Ovary (tissue), 9 donors: Measurements from ENCODE around the gene BTN3A1. TPM values are rescaled to one million over a fixed set of nuclear protein-coding genes. Genes with fewer than 3 reads are reported as not detected.

Source experiments
- DNase-seq, 5 donors: peaks; one replicate each; pipeline ENCODE4 v3.0.0-alpha.2; 2019 to 2020
- H3K27ac ChIP-seq, 2 donors: fragments of 200-600 bp; one replicate each; pipeline versions ENCODE4 v1.5.1 to v1.8.0; 2019 to 2022
- H3K27me3 ChIP-seq: fragments of 200-600 bp; one replicate; pipeline ENCODE4 v1.8.0; 2022
- H3K36me3 ChIP-seq: fragments of 200-600 bp; sonication (generic); one replicate; pipeline ENCODE4 v1.5.1; 2019
- H3K4me1 ChIP-seq: one replicate; pipeline ENCODE4 v1.8.1; 2013; ENCODE audit warnings: mild to moderate bottlenecking, moderate library complexity; ENCODE audit not compliant: insufficient read depth
- H3K4me3 ChIP-seq: fragments of 200-600 bp; sonication (generic); one replicate; pipeline ENCODE4 v1.5.1; 2017
- H3K9me3 ChIP-seq, 2 donors: fragments of 200-600 bp in 1 of 2; sonication (generic) in 1 of 2; one replicate each; pipeline versions ENCODE4 v1.5.1 to v1.8.1; 2013 to 2019; ENCODE audit warnings: mild to moderate bottlenecking in 1 of 2, moderate library complexity in 1 of 2
- EP300 ChIP-seq: sonication (generic); formaldehyde crosslinking; IDR thresholded peaks from one replicate; pipeline ENCODE4 v1.6.1; 2017; ENCODE audit warnings: antibody characterized with exemption
- POLR2A ChIP-seq: fragments of 450-650 bp; IDR thresholded peaks from one replicate; pipeline ENCODE4 v1.6.1; 2017; ENCODE audit warnings: antibody characterized with exemption, mild to moderate bottlenecking, moderate library complexity
- WGBS, 3 donors: extraction: QIAGEN DNeasy Blood & Tissue Kit in 1 of 3; methylation state at CpG; one replicate each; pipeline versions ENCODE4 v1.1.5 to v1.1.7; 2013 to 2017; 5-methylcytosine and 5-hydroxymethylcytosine counted together
- intact Hi-C, 4 donors: fragments of 100-400 bp; cut with DNase I; formaldehyde crosslinking; loops; one replicate each; pipeline versions ENCODE4 v1.11.0 to v1.15.1; 2022 to 2023
- polyA plus RNA-seq, 2 donors: library from polyadenylated mRNA; stranded (reverse); fragments of 200-250 nt in 1 of 2; fragments of 350-450 nt in 1 of 2; fragmentation: Illumina TruSeq in 1 of 2; extraction: RNeasy Lipid Tissue Mini Kit (QIAGEN cat#74804) in 1 of 2; gene quantifications; one replicate each; pipeline ENCODE4 v1.2.3, GENCODE V29; 2013 to 2014
- total RNA-seq, 7 donors: library from RNA; depleted of rRNA in 2 of 7; stranded (reverse); fragments of >200 nt in 2 of 7; fragmentation: NEBNext Ultra II Directional in 3 of 7; extraction: Animal tissue kit (Norgen Biotek cat#: 25700) in 3 of 7; gene quantifications; one replicate each; pipeline versions ENCODE4 v1.1.0 to v1.2.4, GENCODE V29; 2016 to 2023
- TF ChIP-seq, protein P1 (sequence below), 3 donors: fragments of 450-650 bp in 2 of 3; fragments of 200-600 bp in 1 of 3; IDR thresholded peaks; one replicate each; pipeline versions ENCODE4 v1.5.1 to v1.8.0; 2016 to 2022; ENCODE audit warnings: antibody characterized with exemption in 3 of 3, mild to moderate bottlenecking in 1 of 3
- donor health status: DM: no; HTN: no; CAD: no; lungs with moderate emphysema.
- donor health status: DM: no; HTN: no; CAD: no.
- donor health status: Bipolar disorder and iron deficiency.
- donor health status: DM: yes; HTN: yes; CAD: no.
- donor health status: DM: no; HTN: no; CAD: no.
- donor health status: DM: yes; HTN: yes; CAD: no.

The BTN3A1 gene
- total and polyA plus RNA-seq, 9 donors, result 11.0 to 64.5 (median 18.4) TPM

DNA sequence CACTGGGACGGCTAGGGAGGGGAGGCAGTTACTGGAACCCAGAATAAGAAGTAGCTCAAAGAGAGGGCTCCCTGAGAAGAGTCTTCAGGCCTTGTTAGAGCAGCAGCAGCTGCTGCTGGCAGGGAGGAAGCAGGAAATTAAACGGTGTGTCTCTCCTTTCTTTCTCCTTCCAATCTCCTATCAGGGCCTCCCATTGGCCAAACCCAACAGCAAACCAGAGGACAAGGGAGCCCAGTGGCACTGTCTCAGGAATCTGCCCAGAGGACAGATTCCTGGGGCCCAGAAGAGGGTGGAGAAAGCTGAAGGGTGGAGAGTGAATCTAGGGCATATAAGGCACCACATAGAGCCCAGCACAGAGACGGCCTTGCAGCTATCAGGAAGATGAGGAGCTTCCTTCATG, 10.2 kb downstream of the BTN3A1 start:
- no peak overlapping the region for H3K27ac ChIP-seq
- no peaks in the 10 kb centered on the region for H3K36me3 ChIP-seq
- H3K27me3 ChIP-seq, result no peaks in the 10 kb centered on the region
- 58 to 70% (median 58%) methylated on average over 3 of the region's 3 CpGs for WGBS, 3 donors
- TF ChIP-seq EP300 (no peak), POLR2A (no peak)
- TF ChIP-seq, protein P1, sequence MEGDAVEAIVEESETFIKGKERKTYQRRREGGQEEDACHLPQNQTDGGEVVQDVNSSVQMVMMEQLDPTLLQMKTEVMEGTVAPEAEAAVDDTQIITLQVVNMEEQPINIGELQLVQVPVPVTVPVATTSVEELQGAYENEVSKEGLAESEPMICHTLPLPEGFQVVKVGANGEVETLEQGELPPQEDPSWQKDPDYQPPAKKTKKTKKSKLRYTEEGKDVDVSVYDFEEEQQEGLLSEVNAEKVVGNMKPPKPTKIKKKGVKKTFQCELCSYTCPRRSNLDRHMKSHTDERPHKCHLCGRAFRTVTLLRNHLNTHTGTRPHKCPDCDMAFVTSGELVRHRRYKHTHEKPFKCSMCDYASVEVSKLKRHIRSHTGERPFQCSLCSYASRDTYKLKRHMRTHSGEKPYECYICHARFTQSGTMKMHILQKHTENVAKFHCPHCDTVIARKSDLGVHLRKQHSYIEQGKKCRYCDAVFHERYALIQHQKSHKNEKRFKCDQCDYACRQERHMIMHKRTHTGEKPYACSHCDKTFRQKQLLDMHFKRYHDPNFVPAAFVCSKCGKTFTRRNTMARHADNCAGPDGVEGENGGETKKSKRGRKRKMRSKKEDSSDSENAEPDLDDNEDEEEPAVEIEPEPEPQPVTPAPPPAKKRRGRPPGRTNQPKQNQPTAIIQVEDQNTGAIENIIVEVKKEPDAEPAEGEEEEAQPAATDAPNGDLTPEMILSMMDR (IDR thresholded peaks at IDR 0.05), result no peak
- DNase-seq, result no peak
- intact Hi-C loops, result no loop called here
- H3K9me3 ChIP-seq, result no peaks in the 10 kb centered on the region
- no peak overlapping the region for H3K4me3 ChIP-seq
- no peaks in the 10 kb centered on the region for H3K4me1 ChIP-seq

DNA sequence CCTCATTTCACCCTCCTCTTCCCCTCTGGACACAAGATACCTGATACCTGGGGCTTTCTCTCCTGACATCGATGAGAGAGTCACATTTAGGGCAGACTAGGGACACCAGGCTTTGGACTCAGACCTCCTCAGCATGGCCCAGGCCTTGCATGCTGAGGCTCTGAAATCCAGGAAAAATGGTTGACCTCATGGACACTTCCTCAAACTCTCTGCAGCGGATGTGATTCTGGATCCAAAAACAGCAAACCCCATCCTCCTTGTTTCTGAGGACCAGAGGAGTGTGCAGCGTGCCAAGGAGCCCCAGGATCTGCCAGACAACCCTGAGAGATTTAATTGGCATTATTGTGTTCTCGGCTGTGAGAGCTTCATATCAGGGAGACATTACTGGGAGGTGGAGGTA, 10.9 kb downstream of the BTN3A1 start:
- Histone ChIP-seq H3K4me3 (no peak overlapping the region), H3K36me3 (no peaks in the 10 kb centered on the region), H3K4me1 (no peaks in the 10 kb centered on the region), H3K9me3 (no peaks in the 10 kb centered on the region), H3K27me3 (no peaks in the 10 kb centered on the region), H3K27ac (no peak overlapping the region)
- DNase-seq, result no peak
- 87 to 92% (median 88%) methylated on average over 4 of the region's 4 CpGs for WGBS, 3 donors
- TF ChIP-seq POLR2A, result no peak
- intact Hi-C loops, result no loop called here

DNA sequence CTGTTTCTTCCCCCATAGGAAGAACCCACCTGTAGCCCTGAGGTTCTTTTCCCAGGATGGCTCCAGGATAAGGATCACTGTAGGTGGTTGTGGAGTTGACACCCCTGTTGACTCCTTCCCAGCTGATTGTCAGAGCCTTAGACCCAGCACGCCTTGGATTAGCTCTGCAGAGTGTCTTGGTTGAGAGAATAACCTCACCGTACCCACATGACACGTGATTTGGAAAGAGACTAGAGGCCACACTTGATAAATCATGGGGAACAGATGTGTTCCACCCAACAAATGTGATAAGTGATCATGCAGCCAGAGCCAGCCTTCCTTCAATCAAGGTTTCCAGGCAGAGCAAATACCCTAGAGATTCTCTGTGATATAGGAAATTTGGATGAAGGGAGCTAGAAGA, 12.2 kb downstream of the BTN3A1 start:
- 85 to 93% (median 93%) methylated on average over 3 of the region's 3 CpGs for WGBS, 3 donors
- Histone ChIP-seq H3K4me1 (no peaks in the 10 kb centered on the region), H3K27me3 (no peaks in the 10 kb centered on the region), H3K4me3 (no peak overlapping the region), H3K27ac (no peak overlapping the region), H3K9me3 (no peaks in the 10 kb centered on the region), H3K36me3 (no peaks in the 10 kb centered on the region)
- TF ChIP-seq POLR2A (no peak), EP300 (no peak)
- TF ChIP-seq, protein P1 (IDR thresholded peaks at IDR 0.05), result no peak
- intact Hi-C loops, result no loop called here
- no peak for DNase-seq

DNA sequence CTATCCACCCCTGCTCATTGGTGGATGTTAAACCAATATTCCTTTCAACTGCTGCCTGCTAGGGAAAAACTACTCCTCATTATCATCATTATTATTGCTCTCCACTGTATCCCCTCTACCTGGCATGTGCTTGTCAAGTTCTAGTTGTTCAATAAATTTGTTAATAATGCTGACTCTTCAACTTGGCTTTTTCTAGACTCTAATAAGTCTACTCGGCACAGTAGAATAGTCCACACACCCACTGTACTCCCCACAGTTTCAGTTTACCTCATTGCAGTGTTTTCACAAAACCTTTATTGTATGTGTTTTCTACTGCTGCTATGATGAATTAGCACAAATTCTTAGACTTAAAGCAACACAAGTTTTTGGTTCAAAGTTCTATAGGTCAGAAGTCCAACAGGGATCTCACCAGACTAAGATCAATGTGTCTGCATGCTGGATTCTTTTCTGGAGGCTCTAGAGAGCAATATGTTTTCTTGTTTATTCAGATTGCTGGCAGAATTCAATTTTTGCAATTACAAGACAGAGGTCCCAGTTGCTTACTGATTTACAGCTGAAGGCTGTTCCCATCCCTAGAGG, 13.1 kb downstream of the BTN3A1 start:
- 93 to 100% (median 98%) methylated on average over 1 of the region's 1 CpG for WGBS, 3 donors
- Histone ChIP-seq H3K36me3 (no peaks in the 10 kb centered on the region), H3K4me1 (peaks cover 1% of the 10 kb centered on the region), H3K9me3 (no peaks in the 10 kb centered on the region), H3K27me3 (no peaks in the 10 kb centered on the region), H3K27ac (no peak overlapping the region), H3K4me3 (no peak overlapping the region)
- TF ChIP-seq, protein P1 (IDR thresholded peaks at IDR 0.05), result no peak
- TF ChIP-seq EP300 (no peak), POLR2A (no peak)
- intact Hi-C loops, result no loop called here
- no peak for DNase-seq

DNA sequence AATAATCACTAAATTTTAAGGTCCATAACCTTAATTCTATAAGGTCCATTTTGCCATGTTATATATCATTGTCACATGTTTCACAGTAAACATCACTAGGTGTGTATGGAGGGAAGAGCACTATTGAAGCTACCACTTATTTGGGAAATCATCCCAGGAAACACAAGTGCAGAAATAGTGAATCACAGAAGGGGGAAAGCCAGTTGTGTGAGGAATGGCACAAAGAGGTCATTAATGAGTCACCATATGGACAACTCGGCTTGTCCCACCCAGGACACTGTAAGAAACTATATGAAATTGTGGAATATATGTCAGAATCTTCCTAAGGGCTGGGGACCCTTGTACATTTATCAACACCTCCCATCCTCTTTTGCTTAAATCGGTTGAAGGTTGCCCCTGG, 13.7 kb downstream of the BTN3A1 start:
- 67 to 91% (median 88%) methylated on average over 2 of the region's 2 CpGs for WGBS, 3 donors
- no peak overlapping the region for H3K27ac ChIP-seq
- peaks cover 3% of the 10 kb centered on the region for H3K4me1 ChIP-seq
- intact Hi-C loops, result no loop called here
- TF ChIP-seq EP300, result no peak
- TF ChIP-seq POLR2A, result no peak
- TF ChIP-seq, protein P1 (IDR thresholded peaks at IDR 0.05), result no peak
- no peaks in the 10 kb centered on the region for H3K36me3 ChIP-seq
- DNase-seq, result no peak
- no peaks in the 10 kb centered on the region for H3K9me3 ChIP-seq
- no peak overlapping the region for H3K4me3 ChIP-seq
- H3K27me3 ChIP-seq, result no peaks in the 10 kb centered on the region
